UCSD-AML1 (cell line): ENCODE data around the gene C15orf40.
"Not testable (repeated sequence)": the region's sequence is repeated elsewhere in the genome, so short reads cannot be mapped to it uniquely, and the experiment has no call there.

ENCODE experiments used
- DNase-seq: peaks from one replicate; lab custom pipeline; 2025; ENCODE audit not compliant: unreplicated experiment; lab: John Stamatoyannopoulos, UW

C15orf40 gene

DNA sequence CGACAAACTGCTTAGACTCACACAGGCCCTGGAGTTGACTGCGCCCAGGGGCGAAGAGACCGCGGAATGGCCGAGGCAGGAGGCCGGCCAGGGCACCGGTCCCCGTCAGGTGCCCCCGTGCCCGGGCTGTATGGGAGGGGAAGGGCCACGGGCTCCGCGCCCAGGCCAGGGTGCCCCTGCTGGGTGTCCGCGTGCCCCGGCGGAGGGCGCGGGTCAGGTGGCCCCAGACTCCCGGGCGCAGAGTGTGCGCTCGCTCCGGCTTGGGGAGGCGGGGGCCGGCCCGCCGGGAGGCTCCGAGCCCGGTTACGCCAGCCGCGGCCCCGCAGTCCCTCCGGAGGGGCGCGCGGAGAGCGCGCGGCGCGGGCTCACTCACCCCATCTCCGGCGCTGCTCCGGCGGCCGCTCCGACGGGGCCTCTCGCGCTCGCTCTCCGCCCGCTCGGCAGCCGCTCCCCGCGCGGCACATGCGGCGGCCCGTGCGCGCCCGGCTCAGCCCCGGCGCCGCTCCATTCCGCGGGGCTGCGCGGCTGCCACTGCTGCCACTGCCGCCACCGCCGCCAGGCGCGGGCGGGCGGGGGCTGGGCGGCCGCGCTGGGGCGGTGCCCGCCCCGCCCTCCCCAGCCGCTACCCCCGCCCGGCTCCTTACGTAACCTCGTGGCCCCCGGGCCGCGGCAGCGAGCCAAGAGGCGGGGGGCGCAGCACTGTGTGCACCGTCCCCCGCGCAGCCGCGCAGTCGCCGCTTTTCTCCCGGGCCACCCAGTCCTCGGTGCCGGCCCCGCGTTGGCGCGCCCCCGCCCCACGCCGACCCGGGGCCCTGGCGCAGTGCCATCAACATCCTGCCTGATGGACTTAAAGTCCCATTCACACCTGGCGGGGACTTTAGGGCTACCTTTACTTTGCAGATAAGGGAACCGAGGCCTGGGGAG is 59.0 kb downstream of the C15orf40 start, which contains the start of gene HOMER2:
HOMER2 (minus strand) TSS at position 563 of the 924 bp plus-strand sequence; CDS start at position 378, 185 bp downstream.
- peak; percentile 62 for DNase-seq

DNA sequence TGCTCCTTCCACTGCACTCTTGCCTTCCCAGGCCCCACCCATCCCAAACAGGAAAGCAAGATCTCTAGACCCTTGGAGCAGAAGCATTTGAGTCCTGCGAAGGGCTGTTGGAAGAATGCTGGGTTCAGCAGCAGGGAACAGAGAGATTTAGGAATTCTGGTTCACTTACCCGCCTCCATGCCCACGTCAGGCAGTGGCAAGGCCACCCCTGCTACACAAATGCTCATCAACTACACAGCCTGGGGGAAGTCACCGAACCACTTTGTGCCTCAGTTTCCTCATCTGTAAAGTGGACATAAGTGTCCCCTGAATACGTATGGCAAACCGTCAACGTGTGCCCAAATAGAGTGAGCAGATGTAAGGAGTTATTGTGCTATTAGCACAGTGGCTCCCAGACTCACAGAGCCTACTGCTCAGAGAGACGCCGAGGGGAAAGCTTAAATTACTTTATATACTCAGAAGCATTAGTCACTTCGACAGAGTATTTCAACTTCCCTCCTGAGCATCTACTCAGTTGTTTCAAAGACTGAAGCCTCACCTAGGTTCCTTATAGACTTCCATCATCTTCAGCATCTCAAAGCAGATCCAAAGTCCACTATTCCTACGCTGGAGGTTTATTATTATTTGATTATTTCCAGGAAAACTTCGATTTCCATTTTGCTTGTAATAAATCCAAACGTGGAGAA is 59.8 kb downstream of the C15orf40 start:
- no peak for DNase-seq

- DNase-seq: no peak
Observed at GRCh38 chr15:82950746-82951370, 60.6 kb downstream of the C15orf40 start.

DNA sequence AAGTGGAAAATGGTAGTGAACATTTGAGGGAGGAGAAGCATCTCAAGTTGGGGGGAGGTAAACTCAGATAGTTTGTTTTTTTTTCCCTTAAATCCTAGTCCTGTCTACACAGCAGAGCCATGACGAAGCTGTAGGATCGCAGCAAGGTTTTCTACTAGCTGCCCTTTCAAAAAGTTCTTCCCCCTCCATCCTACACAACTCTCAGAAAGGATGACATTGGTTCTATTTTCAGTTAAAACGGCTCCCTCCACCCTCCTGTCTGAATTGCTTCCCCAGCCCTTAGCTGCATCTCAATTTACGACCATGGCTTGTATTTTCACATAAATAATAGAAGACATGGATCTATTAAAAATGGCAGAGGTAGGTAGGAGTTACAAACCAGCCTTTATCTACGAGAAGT is 61.1 kb downstream of the C15orf40 start:
- no peak for DNase-seq

DNA sequence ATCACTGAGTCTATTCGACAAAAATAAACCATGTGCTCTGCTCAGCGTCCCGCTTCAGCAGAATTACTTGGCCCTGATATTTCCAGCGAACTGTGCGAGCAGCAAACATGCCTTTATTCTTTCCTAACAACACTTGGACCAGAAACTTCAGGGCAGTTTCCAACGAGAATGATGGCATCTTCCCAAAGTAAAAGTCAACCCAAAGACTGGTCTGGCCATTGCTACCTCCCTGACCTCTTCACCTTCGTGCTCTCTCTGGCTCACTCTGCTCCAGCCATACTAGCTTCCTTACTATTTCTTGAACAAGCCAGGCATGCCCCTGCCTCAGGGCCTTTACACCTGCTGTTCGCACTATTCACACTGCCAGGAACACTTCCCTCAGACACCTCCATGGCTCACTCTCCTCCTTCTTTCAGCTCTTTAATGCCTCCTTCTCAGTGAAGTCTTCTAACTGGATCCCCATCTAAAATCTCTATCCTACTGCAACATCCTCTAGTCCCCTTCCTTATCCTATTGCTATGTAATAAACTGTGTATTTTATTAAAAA is 65.2 kb downstream of the C15orf40 start:
- DNase-seq: no peak

- no peak for DNase-seq
Observed at GRCh38 chr15:82945326-82945725, 66.1 kb downstream of the C15orf40 start.

DNA sequence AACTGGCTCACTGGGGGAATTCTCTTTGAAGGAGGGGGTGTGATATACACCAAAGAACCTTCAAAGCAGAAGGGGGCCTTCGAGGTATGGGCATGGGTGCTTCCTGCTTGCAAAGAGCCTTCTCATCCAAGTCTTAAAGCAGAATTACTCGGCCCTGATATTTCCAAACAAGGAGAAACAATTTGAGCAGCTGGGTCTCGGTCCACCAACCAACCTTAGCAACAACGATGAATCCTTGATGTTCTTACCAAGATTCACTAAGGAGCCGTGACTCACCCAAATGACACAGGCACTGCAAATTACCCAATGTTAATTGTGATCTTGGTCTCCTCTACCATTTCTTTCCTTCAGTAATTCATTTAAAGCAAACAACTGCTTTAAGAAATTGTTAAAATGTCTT is 66.6 kb downstream of the C15orf40 start:
- DNase-seq: no peak

GRCh38 chr15:82944056-82944455 is 67.4 kb downstream of the C15orf40 start:
- DNase-seq: no peak

DNA sequence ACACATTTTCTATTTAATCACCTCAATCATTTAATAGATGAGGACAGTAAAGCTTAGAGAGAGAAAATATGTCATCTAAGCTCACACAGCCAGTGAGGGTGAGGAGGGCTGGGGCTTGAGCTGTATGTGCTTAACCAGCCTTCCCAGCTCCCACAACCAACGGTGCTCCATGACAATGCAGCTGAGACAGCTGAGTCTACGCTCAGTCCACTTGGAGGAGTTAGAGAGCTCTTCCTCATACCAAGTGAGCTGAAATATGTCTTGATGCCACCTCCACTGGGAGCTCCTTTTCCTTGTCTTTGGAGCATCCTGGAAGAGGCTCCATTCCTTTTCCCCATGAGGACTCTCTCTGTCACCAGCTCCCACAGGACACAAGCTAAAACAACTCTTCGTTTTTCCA is 68.3 kb downstream of the C15orf40 start:
- DNase-seq: no peak

- no peak for DNase-seq
Observed at GRCh38 chr15:82942691-82943090, 68.7 kb downstream of the C15orf40 start.

DNA sequence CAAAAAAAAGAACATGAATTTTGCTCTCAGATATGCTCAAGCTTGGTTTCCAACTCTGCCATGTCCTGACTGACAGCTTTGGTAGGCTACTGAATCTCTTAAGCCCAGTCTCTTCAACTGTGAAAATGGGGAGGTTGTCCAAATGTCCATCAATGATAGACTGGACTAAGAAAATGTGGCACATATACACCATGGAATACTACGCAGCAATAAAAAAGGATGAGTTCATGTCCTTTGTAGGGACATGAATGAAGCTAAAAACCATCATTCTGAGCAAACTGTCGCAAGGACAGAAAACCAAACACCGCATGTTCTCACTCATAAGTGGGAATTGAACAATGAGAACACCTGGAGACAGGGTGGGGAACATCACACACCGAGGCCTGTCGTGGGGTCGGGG is 71.8 kb downstream of the C15orf40 start:
- not testable (repeated sequence) for DNase-seq
